HFF-Myc (cell line): Measurements from ENCODE around the gene EEIG2.

ENCODE experiments used
- DNase-seq: peaks from one replicate; pipeline ENCODE4 v3.0.0-alpha.2; 2011; ENCODE audit warnings: low read depth; ENCODE audit errors: extremely low read depth
- H3K4me3 ChIP-seq: replicated peaks from 2 replicates; pipeline ENCODE4 v1.5.1; 2011; ENCODE audit warnings: low read depth, mild to moderate bottlenecking, control low read depth, low read length
- CTCF ChIP-seq: IDR thresholded peaks from 2 replicates; pipeline ENCODE4 v1.5.1; 2012; ENCODE audit warnings: mild to moderate bottlenecking, low read depth, low read length, control low read depth; ENCODE audit errors: missing control alignments

EEIG2 gene

GRCh38 chr1:108553905-108554304 is 6.0 kb upstream of the EEIG2 start:
- no peak for TF ChIP-seq CTCF
- H3K4me3 ChIP-seq: no peak overlapping the region
- DNase-seq: no peak

- DNase-seq: no peak
- H3K4me3 ChIP-seq: no peak overlapping the region
These were observed 5.0 kb upstream of the EEIG2 start for GRCh38 chr1:108554682-108555427.

GRCh38 chr1:108556066-108556465 is 3.8 kb upstream of the EEIG2 start:
- DNase-seq: no peak
- TF ChIP-seq CTCF: no peak
- no peak overlapping the region for H3K4me3 ChIP-seq

More at GRCh38 chr1:108554682-108555427, 5.0 kb upstream of the EEIG2 start:
- TF ChIP-seq CTCF: no peak

GRCh38 chr1:108556499-108556898 is 3.4 kb upstream of the EEIG2 start:
- DNase-seq: no peak
- no peak overlapping the region for H3K4me3 ChIP-seq
- no peak for TF ChIP-seq CTCF

- no peak for DNase-seq
- H3K4me3 ChIP-seq: no peak overlapping the region
- TF ChIP-seq CTCF: no peak
These were observed 2.6 kb upstream of the EEIG2 start for GRCh38 chr1:108557296-108557695.

GRCh38 chr1:108560189-108560873 is 431 bp downstream of the EEIG2 start:
- no peak for DNase-seq
- TF ChIP-seq CTCF: no peak

More at GRCh38 chr1:108560189-108560873, 431 bp downstream of the EEIG2 start:
- peak overlapping the region; percentile 63 for H3K4me3 ChIP-seq
